WERI-Rb-1 (cell line): ENCODE results near the gene MLLT10.

Experiments
- DNase-seq: peaks from one replicate; pipeline ENCODE4 v3.0.0-alpha.2; 2020
- H3K27ac ChIP-seq: fragments of 250-450 bp; sonication (Bioruptor Pico); 2 replicates; pipeline ENCODE4 v1.5.1; 2020; ENCODE audit warnings: mild to moderate bottlenecking, moderate library complexity
- H3K27me3 ChIP-seq: fragments of 250-450 bp; sonication (Bioruptor Pico); 2 replicates; pipeline ENCODE4 v1.5.1; 2021; ENCODE audit warnings: mild to moderate bottlenecking, low read depth, moderate library complexity; ENCODE audit not compliant: insufficient read depth, severe bottlenecking
- H3K36me3 ChIP-seq: fragments of 250-450 bp; sonication (Bioruptor Pico); 2 replicates; pipeline ENCODE4 v1.5.1; 2020; ENCODE audit warnings: mild to moderate bottlenecking, moderate library complexity
- H3K4me3 ChIP-seq: 2 replicates; pipeline ENCODE4 v1.5.1; 2011; ENCODE audit warnings: low read depth, mild to moderate bottlenecking, control low read depth, low read length
- H3K9me3 ChIP-seq: fragments of 250-450 bp; sonication (Bioruptor Pico); 2 replicates; pipeline ENCODE4 v1.5.1; 2021; ENCODE audit warnings: mild to moderate bottlenecking, moderate library complexity; ENCODE audit not compliant: severe bottlenecking
- CTCF ChIP-seq: IDR thresholded peaks from 2 replicates; pipeline ENCODE4 v1.5.1; 2011; ENCODE audit warnings: low read depth, mild to moderate bottlenecking, control low read depth, inconsistent platforms, low read length

MLLT10 gene

GRCh38 chr10:21498986-21499385 is 35.0 kb upstream of the MLLT10 start:
- no peaks in the 10 kb centered on the region for H3K27me3 ChIP-seq
- H3K27ac ChIP-seq: no peak overlapping the region
- H3K9me3 ChIP-seq: no peaks in the 10 kb centered on the region

GRCh38 chr10:21499701-21500577 is 34.1 kb upstream of the MLLT10 start:
- Histone ChIP-seq H3K4me3 (no peak overlapping the region), H3K27ac (no peak overlapping the region), H3K27me3 (no peaks in the 10 kb centered on the region), H3K36me3 (no peaks in the 10 kb centered on the region), H3K9me3 (no peaks in the 10 kb centered on the region)
- no peak for DNase-seq
- TF ChIP-seq CTCF: no peak

More at GRCh38 chr10:21498986-21499385, 35.0 kb upstream of the MLLT10 start:
- H3K36me3 ChIP-seq: no peaks in the 10 kb centered on the region
- no peak for TF ChIP-seq CTCF
- no peak overlapping the region for H3K4me3 ChIP-seq
- DNase-seq: no peak

- Histone ChIP-seq H3K27ac (no peak overlapping the region), H3K36me3 (no peaks in the 10 kb centered on the region), H3K27me3 (no peaks in the 10 kb centered on the region), H3K4me3 (no peak overlapping the region), H3K9me3 (no peaks in the 10 kb centered on the region)
- no peak for TF ChIP-seq CTCF
- DNase-seq: no peak
Measured at GRCh38 chr10:21500578-21500910, 33.5 kb upstream of the MLLT10 start.

- Histone ChIP-seq H3K4me3 (no peak overlapping the region), H3K9me3 (no peaks in the 10 kb centered on the region), H3K36me3 (no peaks in the 10 kb centered on the region), H3K27me3 (no peaks in the 10 kb centered on the region), H3K27ac (no peak overlapping the region)
- DNase-seq: no peak
- TF ChIP-seq CTCF: no peak
Measured at GRCh38 chr10:21501091-21501490, 32.9 kb upstream of the MLLT10 start.

- no peak for DNase-seq
- Histone ChIP-seq H3K27me3 (no peaks in the 10 kb centered on the region), H3K9me3 (no peaks in the 10 kb centered on the region), H3K27ac (no peak overlapping the region), H3K36me3 (no peaks in the 10 kb centered on the region), H3K4me3 (no peak overlapping the region)
- no peak for TF ChIP-seq CTCF
Measured at GRCh38 chr10:21501731-21502347, 32.2 kb upstream of the MLLT10 start.
